ENCODE data around the gene SARS1. TPM values are rescaled to one million over a fixed set of nuclear protein-coding genes. Genes with fewer than 3 reads are reported as not detected.

The SARS1 gene
- total and polyA plus RNA-seq, 2 donors, result 75.3 to 136 TPM

- no peak overlapping the region for H3K4me3 ChIP-seq (ENCODE audit: low read depth, low read length)
- H3K36me3 ChIP-seq (ENCODE audit: insufficient read depth), result no peaks in the 10 kb centered on the region
- no peak for DNase-seq (ENCODE audit: extremely low spot score)
- 51% methylated on average over 7 of the region's 7 CpGs for WGBS
- no peak overlapping the region for H3K27ac ChIP-seq (ENCODE audit: low read depth)
- no peaks in the 10 kb centered on the region for H3K4me1 ChIP-seq (ENCODE audit: insufficient read depth)
Measured at GRCh38 chr1:109242387-109242786, 28.7 kb downstream of the SARS1 start.

DNA sequence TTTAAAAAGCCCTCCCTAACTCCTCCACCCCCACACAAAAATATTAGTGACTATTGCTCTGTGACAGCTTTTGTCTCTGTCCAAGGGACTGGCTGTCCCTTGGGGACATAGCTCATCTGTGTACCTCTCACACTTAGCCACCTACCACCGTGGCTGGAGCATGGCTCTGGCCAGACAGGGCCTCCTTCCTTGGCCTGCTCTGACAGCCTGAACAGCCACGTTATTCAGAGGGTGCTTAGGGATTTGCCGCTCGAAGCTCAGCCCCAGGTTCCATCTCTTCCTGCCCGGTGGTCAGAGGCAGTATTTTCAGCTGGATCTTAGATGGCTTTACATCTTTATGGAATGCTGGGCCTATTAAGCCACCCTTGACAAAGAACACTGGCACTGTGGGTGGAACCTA lies 29.5 kb downstream of the SARS1 start:
- no peak for DNase-seq (ENCODE audit: extremely low spot score)
- H3K4me1 ChIP-seq (ENCODE audit: insufficient read depth), result no peaks in the 10 kb centered on the region
- 64% methylated on average over 5 of the region's 5 CpGs for WGBS
- no peak overlapping the region for H3K27ac ChIP-seq (ENCODE audit: low read depth)
- no peaks in the 10 kb centered on the region for H3K36me3 ChIP-seq (ENCODE audit: insufficient read depth)
- H3K4me3 ChIP-seq (ENCODE audit: low read depth, low read length), result no peak overlapping the region

- no peak overlapping the region for H3K27ac ChIP-seq (ENCODE audit: low read depth)
- 84% methylated on average over 8 of the region's 8 CpGs for WGBS
Measured at GRCh38 chr1:109243860-109244552, 30.3 kb downstream of the SARS1 start.

GRCh38 chr1:109246141-109246551 lies 32.4 kb downstream of the SARS1 start:
- H3K36me3 ChIP-seq (ENCODE audit: insufficient read depth), result no peaks in the 10 kb centered on the region
- no peaks in the 10 kb centered on the region for H3K4me1 ChIP-seq (ENCODE audit: insufficient read depth)
- 84% methylated on average over 7 of the region's 7 CpGs for WGBS
- H3K4me3 ChIP-seq (ENCODE audit: low read depth, low read length), result no peak overlapping the region
- no peak for DNase-seq (ENCODE audit: extremely low spot score)
- H3K27ac ChIP-seq (ENCODE audit: low read depth), result no peak overlapping the region

More at GRCh38 chr1:109243860-109244552, 30.3 kb downstream of the SARS1 start:
- DNase-seq (ENCODE audit: extremely low spot score), result no peak
- Histone ChIP-seq H3K36me3 (ENCODE audit: insufficient read depth) (no peaks in the 10 kb centered on the region), H3K4me1 (ENCODE audit: insufficient read depth) (no peaks in the 10 kb centered on the region), H3K4me3 (ENCODE audit: low read depth, low read length) (no peak overlapping the region)

DNA sequence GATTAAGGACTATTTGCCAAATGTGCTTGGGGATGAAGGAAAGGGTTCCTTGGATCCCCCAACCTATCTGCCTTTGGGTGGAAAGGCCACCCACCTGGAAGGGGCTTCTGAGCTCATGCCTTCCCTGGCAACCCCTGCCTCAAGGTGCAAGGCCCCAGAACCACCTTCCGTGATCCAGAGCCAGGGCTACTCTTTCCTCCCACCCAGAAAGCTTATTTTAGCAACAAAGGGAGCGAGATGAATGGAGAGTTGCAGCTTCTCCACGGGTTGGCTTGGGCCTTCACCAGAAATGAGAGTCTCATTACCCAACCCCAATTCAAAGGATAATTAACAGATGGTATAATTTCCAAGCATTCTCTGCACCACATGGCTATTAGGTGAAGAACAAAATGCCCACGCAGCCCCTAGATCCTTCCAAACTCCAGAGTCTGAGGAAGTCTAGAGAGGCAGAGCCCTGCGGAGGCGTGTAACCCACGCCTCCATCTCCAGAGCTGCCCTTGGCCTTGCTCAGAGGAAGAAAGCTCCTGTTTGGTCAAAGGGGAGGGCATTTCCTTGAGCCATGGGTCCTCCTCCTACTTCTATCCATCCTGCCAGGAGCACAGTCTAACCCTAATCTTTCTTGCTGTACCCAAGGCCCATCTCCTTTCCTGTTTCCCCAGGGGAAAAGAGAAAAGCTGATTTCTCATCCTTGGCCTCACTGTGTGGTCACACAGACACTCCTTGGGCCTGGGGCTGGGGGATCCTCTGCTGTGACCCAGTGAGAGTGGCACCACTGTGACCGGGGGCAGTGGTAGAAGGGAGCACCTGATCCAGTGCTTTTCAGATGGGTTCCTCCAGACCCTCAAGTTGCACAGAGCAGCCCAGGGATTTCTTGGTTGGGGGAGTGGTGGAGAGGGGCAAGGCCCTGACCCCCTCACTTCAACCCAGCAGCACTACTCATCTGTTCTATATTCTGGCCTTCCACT lies 34.0 kb downstream of the SARS1 start:
- no peak overlapping the region for H3K27ac ChIP-seq (ENCODE audit: low read depth)
- no peaks in the 10 kb centered on the region for H3K4me1 ChIP-seq (ENCODE audit: insufficient read depth)
- no peak overlapping the region for H3K4me3 ChIP-seq (ENCODE audit: low read depth, low read length)
- WGBS, result 87% methylated on average over 8 of the region's 8 CpGs
- no peaks in the 10 kb centered on the region for H3K36me3 ChIP-seq (ENCODE audit: insufficient read depth)
- no peak for DNase-seq (ENCODE audit: extremely low spot score)

GRCh38 chr1:109248444-109248796 lies 34.7 kb downstream of the SARS1 start:
- Histone ChIP-seq H3K27ac (ENCODE audit: low read depth) (no peak overlapping the region), H3K4me1 (ENCODE audit: insufficient read depth) (no peaks in the 10 kb centered on the region), H3K36me3 (ENCODE audit: insufficient read depth) (no peaks in the 10 kb centered on the region), H3K4me3 (ENCODE audit: low read depth, low read length) (no peak overlapping the region)
- no peak for DNase-seq (ENCODE audit: extremely low spot score)
- 96% methylated on average over 7 of the region's 7 CpGs for WGBS

DNA sequence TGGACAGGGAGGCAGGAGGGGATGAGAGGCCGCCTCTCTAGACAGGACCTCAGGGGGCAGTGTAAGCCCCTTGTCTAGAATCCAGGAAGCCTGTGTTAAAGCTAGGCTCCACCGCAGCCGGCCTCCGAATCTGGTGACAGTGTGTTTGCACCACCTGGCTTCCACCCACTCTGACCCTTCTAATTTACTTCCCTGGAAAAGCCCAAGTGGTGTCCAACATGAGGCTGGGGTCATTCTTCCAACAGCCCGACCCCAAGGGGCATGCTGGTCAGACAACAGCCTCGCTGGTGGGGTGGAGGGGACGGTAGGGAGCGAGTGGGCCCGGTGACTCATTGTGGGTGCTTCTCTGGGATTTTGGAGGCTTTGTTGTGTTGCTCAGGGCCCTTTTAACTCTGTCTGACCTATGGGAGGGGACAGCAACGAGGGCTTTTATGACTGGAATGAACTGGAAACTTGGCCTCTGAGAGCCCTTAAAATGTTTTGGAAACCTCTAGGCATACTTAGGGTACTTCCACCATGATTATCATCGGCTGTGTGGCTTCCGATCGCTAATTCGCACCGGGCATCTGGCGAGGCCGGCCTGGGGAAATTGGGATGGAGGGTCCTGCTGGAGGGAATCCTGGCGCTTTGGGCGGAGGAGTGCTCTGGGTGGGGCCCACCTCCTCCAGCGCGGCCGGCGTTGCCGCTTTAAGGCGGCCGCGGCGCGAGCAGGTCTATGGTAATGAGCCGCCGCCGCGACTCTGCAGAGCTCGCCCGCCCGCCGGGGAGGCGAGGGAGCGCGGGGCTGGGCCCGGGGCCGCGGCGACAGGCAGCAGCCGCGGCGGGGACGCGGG lies 35.3 kb downstream of the SARS1 start, which contains the start of gene CELSR2:
TSS of gene CELSR2 (plus strand) at position 743 of the 833 bp plus-strand sequence. CDS start 541 bp downstream, outside the sequence.
- no peaks in the 10 kb centered on the region for H3K36me3 ChIP-seq (ENCODE audit: insufficient read depth)
- no peak within 1 kb of the TSS for H3K27ac ChIP-seq (ENCODE audit: low read depth)
- WGBS, result 12% methylated on average over 49 of the region's 49 CpGs
- peak within 1 kb of the TSS; percentile 69 for H3K4me3 ChIP-seq (ENCODE audit: low read depth, low read length)
- H3K4me1 ChIP-seq (ENCODE audit: insufficient read depth), result no peaks in the 10 kb centered on the region
- DNase-seq (ENCODE audit: extremely low spot score), result no peak

- no peak for DNase-seq (ENCODE audit: extremely low spot score)
- 2% methylated on average over 80 of the region's 80 CpGs for WGBS
- H3K4me1 ChIP-seq (ENCODE audit: insufficient read depth), result no peaks in the 10 kb centered on the region
Measured at GRCh38 chr1:109249654-109250401, 36.1 kb downstream of the SARS1 start.

GRCh38 chr1:109250454-109251276 lies 36.9 kb downstream of the SARS1 start:
- 91% methylated on average over 33 of the region's 33 CpGs for WGBS
- no peaks in the 10 kb centered on the region for H3K36me3 ChIP-seq (ENCODE audit: insufficient read depth)
- no peak for DNase-seq (ENCODE audit: extremely low spot score)
- H3K4me1 ChIP-seq (ENCODE audit: insufficient read depth), result no peaks in the 10 kb centered on the region
- no peak overlapping the region for H3K4me3 ChIP-seq (ENCODE audit: low read depth, low read length)
- H3K27ac ChIP-seq (ENCODE audit: low read depth), result no peak overlapping the region

More at GRCh38 chr1:109249654-109250401, 36.1 kb downstream of the SARS1 start:
- Histone ChIP-seq H3K27ac (ENCODE audit: low read depth) (no peak overlapping the region), H3K36me3 (ENCODE audit: insufficient read depth) (no peaks in the 10 kb centered on the region), H3K4me3 (ENCODE audit: low read depth, low read length) (peak overlapping the region; percentile 69)

GRCh38 chr1:109251277-109252166 lies 37.8 kb downstream of the SARS1 start:
- Histone ChIP-seq H3K36me3 (ENCODE audit: insufficient read depth) (no peaks in the 10 kb centered on the region), H3K4me1 (ENCODE audit: insufficient read depth) (no peaks in the 10 kb centered on the region), H3K27ac (ENCODE audit: low read depth) (no peak overlapping the region), H3K4me3 (ENCODE audit: low read depth, low read length) (no peak overlapping the region)
- WGBS, result 96% methylated on average over 32 of the region's 32 CpGs
- no peak for DNase-seq (ENCODE audit: extremely low spot score)

- no peaks in the 10 kb centered on the region for H3K4me1 ChIP-seq (ENCODE audit: insufficient read depth)
- no peak overlapping the region for H3K4me3 ChIP-seq (ENCODE audit: low read depth, low read length)
- WGBS, result 97% methylated on average over 31 of the region's 31 CpGs
- no peak for DNase-seq (ENCODE audit: extremely low spot score)
- no peaks in the 10 kb centered on the region for H3K36me3 ChIP-seq (ENCODE audit: insufficient read depth)
- no peak overlapping the region for H3K27ac ChIP-seq (ENCODE audit: low read depth)
Measured at GRCh38 chr1:109252167-109252892, 38.6 kb downstream of the SARS1 start.
